Right atrium auricular region (tissue), 2 donors: ENCODE data around the gene SCNN1A. TPM values are rescaled to one million over a fixed set of nuclear protein-coding genes. Genes with fewer than 3 reads are reported as not detected.

Source experiments
- DNase-seq: peaks from one replicate; pipeline ENCODE4 v3.0.0-alpha.2; 2019; ENCODE audit warnings: low spot score
- H3K27ac ChIP-seq, 2 donors: fragments of 200-600 bp; sonication (generic); 1 replicate in 1 of 2; 2 replicates in 1 of 2; pipeline ENCODE4 v1.5.1; 2016 to 2019
- H3K27me3 ChIP-seq, 2 donors: fragments of 200-600 bp; sonication (generic); one replicate each; pipeline versions ENCODE4 v1.5.1 to v1.6.0; 2017 to 2019
- H3K36me3 ChIP-seq: fragments of 200-600 bp; sonication (generic); one replicate; pipeline ENCODE4 v1.5.1; 2016
- H3K4me1 ChIP-seq, 2 donors: fragments of 200-600 bp; sonication (generic); one replicate each; pipeline versions ENCODE4 v1.5.1 to v1.6.0; 2017 to 2019
- H3K4me3 ChIP-seq, 2 donors: fragments of 200-600 bp; sonication (generic); 1 replicate in 1 of 2; 2 replicates in 1 of 2; pipeline ENCODE4 v1.5.1; 2017 to 2019; ENCODE audit warnings: mild to moderate bottlenecking in 1 of 2, moderate library complexity in 1 of 2
- H3K9me3 ChIP-seq, 2 donors: fragments of 200-600 bp; sonication (generic); one replicate each; pipeline ENCODE4 v1.5.1; 2019
- total RNA-seq, 2 donors: library from RNA; depleted of rRNA; stranded (reverse); fragments of >200 nt; gene quantifications; one replicate each; pipeline ENCODE4 v1.1.0, GENCODE V29; 2016
- TF ChIP-seq, protein P1 (sequence below), 2 donors: fragments of 200-600 bp; sonication (generic); IDR thresholded peaks; one replicate each; pipeline ENCODE4 v1.5.1; 2019; ENCODE audit warnings: antibody characterized with exemption in 2 of 2

The SCNN1A gene
- total RNA-seq, 2 donors from 2014 or later = 2.7 to 18.7 TPM

DNA sequence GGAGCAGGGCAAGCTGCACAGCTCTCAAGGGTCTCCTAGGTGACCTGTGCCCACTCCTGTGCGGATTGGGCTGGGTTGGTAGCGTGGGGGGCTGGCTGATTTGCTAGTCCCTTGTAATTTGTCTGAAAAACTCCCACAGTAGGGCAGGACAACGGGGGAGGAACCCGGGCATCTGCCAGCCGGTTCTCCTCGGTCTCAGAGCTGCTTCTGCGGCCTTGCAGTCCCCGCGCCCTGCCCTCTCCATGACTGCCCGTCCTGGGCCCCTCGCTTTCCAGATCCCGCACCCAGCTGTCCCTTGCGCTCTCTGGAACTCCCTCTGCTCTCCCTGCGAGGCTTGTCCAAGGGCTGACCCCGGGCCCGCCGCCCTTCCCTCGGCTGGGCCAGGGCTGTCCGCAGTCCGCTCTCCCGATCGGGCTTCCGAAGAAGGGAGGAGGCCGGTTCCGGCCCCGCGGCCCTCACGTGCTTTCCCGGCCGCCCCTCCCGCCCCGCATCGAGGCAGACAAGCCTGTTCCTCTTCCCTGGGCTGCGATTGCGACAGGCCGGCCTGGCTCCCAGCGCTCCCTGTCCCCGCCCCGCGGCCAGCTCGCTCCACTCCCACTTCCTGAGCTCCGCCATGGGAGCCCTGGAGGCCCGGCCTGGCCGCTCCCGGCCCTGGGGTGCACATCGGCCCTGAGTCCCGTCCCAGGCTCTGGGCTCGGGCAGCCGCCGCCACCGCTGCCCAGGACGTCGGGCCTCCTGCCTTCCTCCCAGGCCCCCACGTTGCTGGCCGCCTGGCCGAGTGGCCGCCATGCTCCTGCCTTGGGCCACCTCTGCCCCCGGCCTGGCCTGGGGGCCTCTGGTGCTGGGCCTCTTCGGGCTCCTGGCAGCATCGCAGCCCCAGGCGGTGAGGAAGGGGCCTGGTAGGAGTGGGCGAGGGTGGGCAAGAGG, 8.5 kb upstream of the SCNN1A start, which contains the start of gene LTBR:
TSS of gene LTBR (plus strand) at position 591 of the 927 bp plus-strand sequence. CDS start at position 788, 197 bp downstream.
- peak; percentile 96 for DNase-seq
- H3K9me3 ChIP-seq = no peaks in the 10 kb centered on the region
- H3K27ac ChIP-seq = peak within 1 kb of the TSS; percentile 91 to 95
- H3K4me3 ChIP-seq = peak within 1 kb of the TSS; percentile 78 to 82
- TF ChIP-seq, protein P1, sequence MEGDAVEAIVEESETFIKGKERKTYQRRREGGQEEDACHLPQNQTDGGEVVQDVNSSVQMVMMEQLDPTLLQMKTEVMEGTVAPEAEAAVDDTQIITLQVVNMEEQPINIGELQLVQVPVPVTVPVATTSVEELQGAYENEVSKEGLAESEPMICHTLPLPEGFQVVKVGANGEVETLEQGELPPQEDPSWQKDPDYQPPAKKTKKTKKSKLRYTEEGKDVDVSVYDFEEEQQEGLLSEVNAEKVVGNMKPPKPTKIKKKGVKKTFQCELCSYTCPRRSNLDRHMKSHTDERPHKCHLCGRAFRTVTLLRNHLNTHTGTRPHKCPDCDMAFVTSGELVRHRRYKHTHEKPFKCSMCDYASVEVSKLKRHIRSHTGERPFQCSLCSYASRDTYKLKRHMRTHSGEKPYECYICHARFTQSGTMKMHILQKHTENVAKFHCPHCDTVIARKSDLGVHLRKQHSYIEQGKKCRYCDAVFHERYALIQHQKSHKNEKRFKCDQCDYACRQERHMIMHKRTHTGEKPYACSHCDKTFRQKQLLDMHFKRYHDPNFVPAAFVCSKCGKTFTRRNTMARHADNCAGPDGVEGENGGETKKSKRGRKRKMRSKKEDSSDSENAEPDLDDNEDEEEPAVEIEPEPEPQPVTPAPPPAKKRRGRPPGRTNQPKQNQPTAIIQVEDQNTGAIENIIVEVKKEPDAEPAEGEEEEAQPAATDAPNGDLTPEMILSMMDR (IDR thresholded peaks at IDR 0.05) = peak in 1 of 2 donors; percentile 47
- no peaks in the 10 kb centered on the region for H3K27me3 ChIP-seq
- H3K4me1 ChIP-seq = peaks cover 0 to 36% of the 10 kb centered on the region in 2 donors
- peaks cover 26% of the 10 kb centered on the region for H3K36me3 ChIP-seq

DNA sequence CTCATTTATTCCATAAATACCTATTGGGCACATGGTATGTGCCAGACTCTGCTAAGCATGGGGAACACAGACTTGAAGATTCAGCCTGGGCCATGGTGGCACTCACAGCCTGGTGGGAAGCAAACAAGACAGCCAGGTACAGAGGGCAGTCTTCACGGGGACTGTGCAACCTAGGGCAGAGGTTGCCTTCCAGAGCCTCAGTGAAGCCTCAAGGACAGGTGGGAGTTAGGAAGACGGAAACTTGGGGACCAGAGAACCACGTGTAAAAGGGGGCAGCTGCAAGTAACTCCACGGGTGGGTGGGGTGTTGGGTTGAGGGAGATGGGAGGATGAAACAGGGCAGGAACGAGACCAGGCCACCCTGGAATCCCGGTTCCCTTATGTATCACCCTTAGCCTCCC, 7.6 kb upstream of the SCNN1A start:
- peak overlapping the region in 1 of 2 donors; percentile 78 for H3K4me3 ChIP-seq
- peak overlapping the region; percentile 91 to 95 for H3K27ac ChIP-seq

GRCh38 chr12:6382371-6382770, 7.0 kb upstream of the SCNN1A start:
- no peak overlapping the region for H3K4me3 ChIP-seq
- H3K27ac ChIP-seq = no peak overlapping the region
- TF ChIP-seq, protein P1 (IDR thresholded peaks at IDR 0.05) = no peak
- no peaks in the 10 kb centered on the region for H3K9me3 ChIP-seq
- H3K4me1 ChIP-seq = peaks cover 0 to 45% of the 10 kb centered on the region in 2 donors
- H3K36me3 ChIP-seq = peaks cover 12% of the 10 kb centered on the region
- DNase-seq = no peak
- H3K27me3 ChIP-seq = no peaks in the 10 kb centered on the region

More for the DNA sequence above, 7.6 kb upstream of the SCNN1A start:
- TF ChIP-seq, protein P1 (IDR thresholded peaks at IDR 0.05) = no peak
- Histone ChIP-seq H3K9me3 (no peaks in the 10 kb centered on the region), H3K4me1 (peaks cover 0 to 39% of the 10 kb centered on the region in 2 donors), H3K27me3 (no peaks in the 10 kb centered on the region), H3K36me3 (peaks cover 17% of the 10 kb centered on the region)
- DNase-seq = no peak

DNA sequence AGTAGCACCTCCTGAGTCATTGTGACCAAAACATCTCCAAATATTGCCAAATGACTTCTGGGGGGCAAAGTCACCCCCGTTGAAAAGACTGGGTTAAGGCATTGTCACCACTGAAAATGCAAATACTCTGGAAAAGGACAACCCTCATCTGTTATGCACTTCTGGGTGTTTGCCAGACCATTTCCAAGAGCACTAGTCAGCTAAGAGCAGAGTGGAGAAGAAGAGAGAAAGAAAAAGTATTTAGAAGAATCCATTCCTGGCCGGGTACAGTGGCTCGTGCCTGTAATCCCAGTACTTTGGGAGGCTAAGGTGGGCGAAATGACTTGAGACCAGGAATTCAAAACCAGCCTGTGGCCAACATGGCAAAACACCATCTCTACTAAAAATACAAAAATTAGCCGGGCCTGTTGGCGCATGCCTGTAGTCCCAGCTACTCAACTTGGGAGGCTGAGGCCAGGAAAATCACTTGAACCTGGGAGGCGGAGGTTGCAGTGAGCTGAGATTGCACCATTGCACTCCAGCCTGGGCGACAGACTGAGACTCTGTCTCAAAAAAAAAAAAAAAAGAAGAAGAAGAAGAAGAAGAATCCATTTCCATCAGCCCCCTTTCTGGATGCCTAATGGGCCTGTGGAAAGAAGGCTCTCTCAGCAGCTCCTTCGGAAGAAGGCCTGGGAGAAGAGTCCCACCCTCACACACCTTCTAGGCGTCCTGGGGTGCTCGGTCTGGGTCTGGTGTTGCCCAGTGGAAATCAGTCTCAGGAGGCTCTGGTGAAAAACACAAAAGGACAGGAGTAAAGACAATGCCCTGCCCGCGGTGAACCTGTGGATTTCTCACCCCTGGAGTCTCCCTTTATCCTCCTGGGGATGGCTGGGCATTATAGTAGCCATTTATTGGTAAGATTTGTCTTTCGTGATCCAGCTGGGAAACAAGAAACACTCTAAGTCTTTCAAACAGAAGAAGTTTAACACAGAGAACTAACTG, 5.1 kb upstream of the SCNN1A start:
- H3K36me3 ChIP-seq = no peaks in the 10 kb centered on the region
- H3K27ac ChIP-seq = no peak overlapping the region
- TF ChIP-seq, protein P1 (IDR thresholded peaks at IDR 0.05) = no peak
- no peaks in the 10 kb centered on the region for H3K9me3 ChIP-seq
- no peak for DNase-seq
- no peaks in the 10 kb centered on the region for H3K27me3 ChIP-seq
- H3K4me3 ChIP-seq = no peak overlapping the region
- peaks cover 0 to 56% of the 10 kb centered on the region in 2 donors for H3K4me1 ChIP-seq

- TF ChIP-seq, protein P1 (IDR thresholded peaks at IDR 0.05) = no peak
- Histone ChIP-seq H3K27ac (no peak overlapping the region), H3K9me3 (no peaks in the 10 kb centered on the region)
Observed at GRCh38 chr12:6378709-6379472, 3.5 kb upstream of the SCNN1A start.

More at GRCh38 chr12:6378709-6379472, 3.5 kb upstream of the SCNN1A start:
- DNase-seq = no peak
- no peaks in the 10 kb centered on the region for H3K36me3 ChIP-seq
- H3K4me3 ChIP-seq = no peak overlapping the region
- H3K4me1 ChIP-seq = peaks cover 0 to 43% of the 10 kb centered on the region in 2 donors
- no peaks in the 10 kb centered on the region for H3K27me3 ChIP-seq
